ENCODE data around the gene PRELID1.

Gene PRELID1

GRCh38 chr5:177294632-177295031, 9.0 kb upstream of the PRELID1 start:
- H3K27ac ChIP-seq = no peak overlapping the region
- no peak for DNase-seq
- no peak for TF ChIP-seq CTCF (IDR thresholded peaks at IDR 0.05; ENCODE audit: low read depth, low read length)
- H3K9me3 ChIP-seq (ENCODE audit: severe bottlenecking) = no peaks in the 10 kb centered on the region
- H3K27me3 ChIP-seq (ENCODE audit: insufficient read depth, low read depth, severe bottlenecking) = no peaks in the 10 kb centered on the region
- H3K36me3 ChIP-seq = peaks cover 23% of the 10 kb centered on the region
- H3K4me3 ChIP-seq (ENCODE audit: low read depth, low read length) = no peak overlapping the region

DNA sequence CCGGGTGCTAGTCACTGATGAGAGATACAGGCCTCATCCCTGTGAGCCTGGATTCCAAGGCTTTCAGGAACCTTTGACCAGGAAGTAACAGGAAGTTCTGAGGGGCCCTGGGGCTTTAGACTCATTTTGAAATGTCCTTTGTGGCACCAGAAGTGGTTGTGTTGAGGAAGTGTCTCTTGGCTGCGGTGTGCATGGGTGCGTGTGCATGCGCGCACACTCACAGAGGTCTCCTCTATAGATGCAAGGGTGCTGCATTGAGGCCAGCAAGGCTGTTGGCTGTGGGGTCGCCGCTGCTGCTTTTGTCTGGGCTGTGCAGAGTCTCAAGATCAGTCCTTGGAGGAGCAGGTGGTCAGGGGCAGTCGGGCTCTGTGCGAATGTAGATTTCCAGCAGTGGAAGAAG, 7.7 kb upstream of the PRELID1 start:
- Histone ChIP-seq H3K27me3 (ENCODE audit: insufficient read depth, low read depth, severe bottlenecking) (no peaks in the 10 kb centered on the region), H3K4me3 (ENCODE audit: low read depth, low read length) (no peak overlapping the region), H3K36me3 (peaks cover 23% of the 10 kb centered on the region), H3K9me3 (ENCODE audit: severe bottlenecking) (no peaks in the 10 kb centered on the region), H3K27ac (no peak overlapping the region)
- no peak for TF ChIP-seq CTCF (IDR thresholded peaks at IDR 0.05; ENCODE audit: low read depth, low read length)
- no peak for DNase-seq

DNA sequence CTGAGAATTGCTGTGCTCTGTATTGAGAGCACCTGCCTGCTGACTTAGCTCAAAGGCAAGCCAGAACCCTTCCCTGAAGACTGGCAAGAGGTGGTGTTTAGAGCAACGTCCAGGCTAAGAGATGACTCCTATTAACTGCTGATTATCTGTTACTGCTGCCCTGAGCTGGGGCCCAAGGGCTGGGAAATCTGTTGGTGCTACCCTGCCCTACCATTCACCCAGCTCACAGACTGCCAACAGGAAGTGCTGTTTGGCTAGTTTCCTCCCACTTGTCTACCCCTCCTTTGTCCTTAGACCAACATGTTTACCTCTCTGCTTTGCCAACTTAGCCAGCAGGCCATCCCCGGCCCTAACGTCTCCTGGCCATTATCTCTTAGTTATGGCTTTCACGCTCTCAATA, 7.0 kb upstream of the PRELID1 start:
- Histone ChIP-seq H3K36me3 (peaks cover 23% of the 10 kb centered on the region), H3K27ac (no peak overlapping the region), H3K9me3 (ENCODE audit: severe bottlenecking) (no peaks in the 10 kb centered on the region), H3K4me3 (ENCODE audit: low read depth, low read length) (no peak overlapping the region), H3K27me3 (ENCODE audit: insufficient read depth, low read depth, severe bottlenecking) (no peaks in the 10 kb centered on the region)
- DNase-seq = no peak
- TF ChIP-seq CTCF (IDR thresholded peaks at IDR 0.05; ENCODE audit: low read depth, low read length) = no peak

DNA sequence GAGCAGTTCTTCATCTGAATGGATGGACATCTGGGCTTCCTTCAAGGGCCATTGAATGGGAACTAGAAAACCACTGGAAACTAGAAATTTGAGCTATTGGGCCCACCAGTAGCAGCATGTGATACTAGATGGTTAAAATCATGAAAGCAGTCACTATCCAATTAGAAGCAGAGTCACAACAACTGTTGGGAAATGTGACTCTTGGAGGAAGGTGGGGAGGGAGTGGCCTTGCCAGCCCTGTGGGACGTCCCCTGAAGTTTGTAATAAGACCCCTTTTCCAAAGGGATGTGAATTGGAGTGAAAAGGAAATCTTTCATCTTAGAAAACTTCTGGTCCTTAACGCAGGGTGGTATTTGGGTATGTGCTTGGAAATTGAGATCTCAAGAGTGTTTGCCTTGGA, 5.7 kb upstream of the PRELID1 start:
- DNase-seq = no peak
- Histone ChIP-seq H3K36me3 (peaks cover 16% of the 10 kb centered on the region), H3K27ac (no peak overlapping the region), H3K4me3 (ENCODE audit: low read depth, low read length) (no peak overlapping the region), H3K9me3 (ENCODE audit: severe bottlenecking) (no peaks in the 10 kb centered on the region), H3K27me3 (ENCODE audit: insufficient read depth, low read depth, severe bottlenecking) (no peaks in the 10 kb centered on the region)
- TF ChIP-seq CTCF (IDR thresholded peaks at IDR 0.05; ENCODE audit: low read depth, low read length) = no peak

- no peak overlapping the region for H3K4me3 ChIP-seq (ENCODE audit: low read depth, low read length)
- H3K9me3 ChIP-seq (ENCODE audit: severe bottlenecking) = no peaks in the 10 kb centered on the region
- no peaks in the 10 kb centered on the region for H3K27me3 ChIP-seq (ENCODE audit: insufficient read depth, low read depth, severe bottlenecking)
- no peak for DNase-seq
- H3K36me3 ChIP-seq = peaks cover 4% of the 10 kb centered on the region
- H3K27ac ChIP-seq = no peak overlapping the region
- no peak for TF ChIP-seq CTCF (IDR thresholded peaks at IDR 0.05; ENCODE audit: low read depth, low read length)
These were observed 3.9 kb upstream of the PRELID1 start for GRCh38 chr5:177299697-177300096.

DNA sequence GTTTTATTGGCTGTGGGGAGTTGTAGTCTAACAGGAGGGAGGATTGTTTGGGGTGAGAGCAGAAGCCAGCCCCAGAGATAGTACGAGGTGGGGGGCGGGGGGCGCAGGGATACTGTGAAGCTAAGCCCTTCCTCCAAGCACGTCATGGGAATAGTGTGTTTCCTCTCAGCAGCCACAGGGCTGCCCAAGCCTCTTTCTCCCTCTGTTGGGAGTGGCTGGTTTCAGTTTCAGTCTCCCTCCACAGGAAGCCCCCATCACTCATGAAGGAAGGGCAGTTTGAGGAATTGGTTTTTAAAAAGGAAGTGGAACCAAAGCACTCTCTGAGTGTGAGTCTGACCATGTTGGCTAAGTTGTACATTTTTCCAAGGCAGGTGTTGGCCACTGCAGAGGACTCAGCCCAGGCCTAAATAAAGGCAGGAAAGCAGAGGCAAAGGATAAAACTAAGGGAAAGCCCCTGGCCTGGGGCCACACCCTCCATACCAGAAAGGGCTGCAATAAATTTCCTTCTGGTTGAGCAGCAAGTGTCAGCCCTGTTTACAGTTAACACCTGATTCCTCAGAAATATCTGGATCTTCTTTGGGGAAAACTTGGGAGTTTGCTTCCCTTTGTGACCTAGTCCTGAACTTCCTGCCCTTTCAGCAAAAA, 3.2 kb upstream of the PRELID1 start:
- DNase-seq = no peak
- Histone ChIP-seq H3K9me3 (ENCODE audit: severe bottlenecking) (no peaks in the 10 kb centered on the region), H3K4me3 (ENCODE audit: low read depth, low read length) (no peak overlapping the region), H3K36me3 (peaks cover 6% of the 10 kb centered on the region; the same call in 1 of the 2 replicates), H3K27ac (no peak overlapping the region), H3K27me3 (ENCODE audit: insufficient read depth, low read depth, severe bottlenecking) (no peaks in the 10 kb centered on the region)
- no peak for TF ChIP-seq CTCF (IDR thresholded peaks at IDR 0.05; ENCODE audit: low read depth, low read length)
